H1 (cell line): Measurements from ENCODE around the gene ZFAND2B. TPM values are rescaled to one million over a fixed set of nuclear protein-coding genes. Genes with fewer than 3 reads are reported as not detected.

Source experiments
- CTCF ChIA-PET: fragments of 300-600 bp; sonication (Branson Sonifier 250); formaldehyde crosslinking; loops from one replicate; lab custom pipeline; 2021; ENCODE audit not compliant: partially characterized antibody; lab: Charles Lee
- POLR2A ChIA-PET: fragments of 300-600 bp; sonication (Branson Sonifier 250); formaldehyde crosslinking; loops from one replicate; lab custom pipeline; 2021; ENCODE audit warnings: inconsistent platforms; ENCODE audit not compliant: partially characterized antibody; lab: Charles Lee
- DNase-seq, 2 experiments: peaks; one replicate each; pipeline versions ENCODE4 v3.0.0 to v3.0.0-alpha.2; 2010 to 2022; ENCODE audit warnings: low spot score in 2 of 2, low read depth in 1 of 2, mixed read lengths in 1 of 2
- FAIRE-seq: peaks from 2 replicates; lab custom pipeline; 2011; peaks lifted over from hg19 to GRCh38; lab: Jason Lieb, UNC
- H2AFZ ChIP-seq: 2 replicates; pipeline ENCODE4 v1.8.1; 2012; ENCODE audit warnings: low read length, inconsistent platforms
- H2AK5ac ChIP-seq: 2 replicates; pipeline ENCODE4 v1.6.1; 2013; ENCODE audit warnings: low read depth, low read length
- H2BK120ac ChIP-seq: replicated peaks from 2 replicates; pipeline ENCODE3; 2013; ENCODE audit warnings: low read depth, low read length, inconsistent platforms
- H2BK12ac ChIP-seq: 2 replicates; pipeline ENCODE4 v1.6.1; 2013; ENCODE audit warnings: low read depth, low read length
- H2BK15ac ChIP-seq: 2 replicates; pipeline ENCODE4 v1.6.1; 2013; ENCODE audit warnings: low read length
- H2BK20ac ChIP-seq: 2 replicates; pipeline ENCODE4 v1.6.1; 2013; ENCODE audit warnings: low read length
- H2BK5ac ChIP-seq: 2 replicates; pipeline ENCODE4 v1.6.1; 2013; ENCODE audit warnings: low read depth, low read length
- H3K14ac ChIP-seq: 2 replicates; pipeline ENCODE4 v1.6.1; 2013; ENCODE audit warnings: inconsistent platforms; ENCODE audit not compliant: insufficient read length
- H3K18ac ChIP-seq: 2 replicates; pipeline ENCODE4 v1.6.1; 2013; ENCODE audit warnings: low read length; ENCODE audit errors: extremely low read depth
- H3K23ac ChIP-seq: 2 replicates; pipeline ENCODE4 v1.6.1; 2013; ENCODE audit warnings: inconsistent platforms; ENCODE audit not compliant: insufficient read length
- H3K23me2 ChIP-seq: 2 replicates; pipeline ENCODE4 v1.6.1; 2013; ENCODE audit warnings: low read depth, low read length
- H3K27ac ChIP-seq: 2 replicates; pipeline ENCODE4 v1.6.1; 2011; ENCODE audit warnings: low read depth, low read length, inconsistent platforms
- H3K27me3 ChIP-seq, 4 experiments: replicated peaks in 1 of 4; 1 replicate in 1 of 4; 2 replicates in 3 of 4; pipeline versions ENCODE4 v1.6.1 to v1.8.1; 2011 to 2013; ENCODE audit warnings: low read length in 3 of 4, mild to moderate bottlenecking in 3 of 4, inconsistent platforms in 2 of 4, mixed read lengths in 2 of 4, moderate library complexity in 1 of 4; ENCODE audit not compliant: control insufficient read depth in 3 of 4, insufficient read depth in 3 of 4; ENCODE audit errors: extremely low read depth in 1 of 4
- H3K36me3 ChIP-seq, 4 experiments: 2 replicates each; pipeline versions ENCODE4 v1.6.1 to v1.8.1; 2011 to 2013; ENCODE audit warnings: mild to moderate bottlenecking in 4 of 4, low read length in 3 of 4, moderate library complexity in 2 of 4, control low read depth in 1 of 4, inconsistent platforms in 1 of 4; ENCODE audit not compliant: insufficient read depth in 4 of 4, control insufficient read depth in 2 of 4
- H3K4ac ChIP-seq: replicated peaks from 2 replicates; pipeline ENCODE3; 2013; ENCODE audit warnings: low read length, low read depth, mixed read lengths, inconsistent platforms; ENCODE audit not compliant: insufficient read length
- H3K4me1 ChIP-seq, 4 experiments: replicated peaks in 1 of 4; 1 replicate in 1 of 4; 2 replicates in 3 of 4; pipeline versions ENCODE4 v1.6.1 to v1.8.1; 2011 to 2013; ENCODE audit warnings: low read length in 3 of 4, inconsistent platforms in 2 of 4, mixed read lengths in 1 of 4; ENCODE audit not compliant: insufficient read depth in 4 of 4, control insufficient read depth in 3 of 4
- H3K4me2 ChIP-seq, 2 experiments: 2 replicates each; pipeline versions ENCODE4 v1.6.1 to v1.8.1; 2011 to 2013; ENCODE audit warnings: low read depth in 2 of 2, low read length in 2 of 2, control low read depth in 1 of 2, inconsistent platforms in 1 of 2, mild to moderate bottlenecking in 1 of 2; ENCODE audit not compliant: insufficient read depth in 1 of 2
- H3K4me3 ChIP-seq, 4 experiments: fragments of 200-600, 300-600 bp in 1 of 4; sonication (generic), shearing (Covaris generic), sonication (Bioruptor Twin) in 1 of 4; 2 replicates each; pipeline versions ENCODE4 v1.5.1 to v1.8.1; 2011 to 2016; ENCODE audit warnings: low read length in 4 of 4, low read depth in 3 of 4, control low read depth in 2 of 4, inconsistent platforms in 2 of 4, mild to moderate bottlenecking in 2 of 4, mixed read lengths in 1 of 4, moderate library complexity in 1 of 4; ENCODE audit not compliant: insufficient read depth in 2 of 4; ENCODE audit errors: extremely low read depth in 1 of 4
- H3K56ac ChIP-seq: replicated peaks from 2 replicates; pipeline ENCODE3; 2013; ENCODE audit warnings: low read depth, mild to moderate bottlenecking, mixed read lengths, low read length, inconsistent platforms; ENCODE audit not compliant: insufficient read length
- H3K79me1 ChIP-seq: 2 replicates; pipeline ENCODE4 v1.6.1; 2013; ENCODE audit warnings: low read depth, low read length, control low read depth
- H3K79me2 ChIP-seq, 2 experiments: 2 replicates each; pipeline versions ENCODE4 v1.6.1 to v1.8.1; 2012 to 2013; ENCODE audit warnings: low read length in 2 of 2, mild to moderate bottlenecking in 2 of 2, inconsistent platforms in 1 of 2; ENCODE audit not compliant: insufficient read depth in 2 of 2, control insufficient read depth in 1 of 2
- H3K9ac ChIP-seq, 4 experiments: replicated peaks in 1 of 4; 1 replicate in 1 of 4; 2 replicates in 3 of 4; pipeline versions ENCODE4 v1.6.1 to v1.8.1; 2011 to 2013; ENCODE audit warnings: low read depth in 3 of 4, low read length in 3 of 4, control low read depth in 2 of 4, mild to moderate bottlenecking in 2 of 4, moderate library complexity in 2 of 4, inconsistent platforms in 1 of 4; ENCODE audit errors: extremely low read depth in 1 of 4
- H3K9me3 ChIP-seq, 2 experiments: 2 replicates each; pipeline versions ENCODE4 v1.6.1 to v1.8.1; 2012 to 2013; ENCODE audit warnings: mild to moderate bottlenecking in 2 of 2, moderate library complexity in 2 of 2, control low read depth in 1 of 2, inconsistent platforms in 1 of 2, low read depth in 1 of 2, low read length in 1 of 2, mixed read lengths in 1 of 2; ENCODE audit not compliant: insufficient read depth in 2 of 2
- H4K20me1 ChIP-seq, 2 experiments: replicated peaks in 1 of 2; 2 replicates each; pipeline versions ENCODE3 to v1.8.1; 2011 to 2013; ENCODE audit warnings: inconsistent platforms in 2 of 2, low read length in 2 of 2, mild to moderate bottlenecking in 1 of 2; ENCODE audit not compliant: insufficient read depth in 2 of 2, control insufficient read depth in 1 of 2
- H4K5ac ChIP-seq: 2 replicates; pipeline ENCODE4 v1.6.1; 2013; ENCODE audit warnings: low read length, low read depth, mixed read lengths, inconsistent platforms; ENCODE audit not compliant: insufficient read length
- H4K8ac ChIP-seq: 2 replicates; pipeline ENCODE4 v1.8.0; 2013; ENCODE audit warnings: mild to moderate bottlenecking, moderate library complexity, low read length, inconsistent platforms; ENCODE audit not compliant: insufficient read depth; ENCODE audit errors: extremely low read depth
- H4K91ac ChIP-seq: replicated peaks from 2 replicates; pipeline ENCODE3; 2013; ENCODE audit warnings: low read length, mixed read lengths, inconsistent platforms; ENCODE audit not compliant: insufficient read length
- BACH1 ChIP-seq: IDR thresholded peaks from 2 replicates; pipeline ENCODE4 v1.6.1; 2012; ENCODE audit warnings: low read length, improper control_type of control experiment
- CBX5 ChIP-seq: fragments of 300-800, 300-1000 bp; sonication (generic); IDR thresholded peaks from 2 replicates; pipeline ENCODE4 v1.7.1; 2016; ENCODE audit warnings: antibody characterized with exemption, low read length, low read depth
- CEBPB ChIP-seq: IDR thresholded peaks from 2 replicates; pipeline ENCODE4 v1.6.1; 2012; ENCODE audit warnings: low read depth, low read length
- CHD2 ChIP-seq: IDR thresholded peaks from 2 replicates; pipeline ENCODE4 v1.6.1; 2012; ENCODE audit warnings: low read length, improper control_type of control experiment
- CREB1 ChIP-seq: IDR thresholded peaks from 2 replicates; pipeline ENCODE4 v1.6.1; 2012; ENCODE audit warnings: inconsistent platforms
- HDAC2 ChIP-seq, 2 experiments: fragments of 300-600 bp in 1 of 2; sonication (generic) in 1 of 2; IDR thresholded peaks; 2 replicates each; pipeline ENCODE4 v1.6.1; 2011 to 2012; ENCODE audit warnings: low read depth in 2 of 2, low read length in 2 of 2, mild to moderate bottlenecking in 2 of 2, moderate library complexity in 2 of 2, borderline replicate concordance in 1 of 2, inconsistent platforms in 1 of 2
- JUN ChIP-seq: IDR thresholded peaks from 2 replicates; pipeline ENCODE4 v1.6.1; 2011; ENCODE audit warnings: low read depth, mild to moderate bottlenecking, improper control_type of control experiment, low read length
- PHF8 ChIP-seq: fragments of 200-600 bp; sonication (generic); conservative IDR thresholded peaks from 2 replicates; pipeline ENCODE4 v1.7.1; 2012; ENCODE audit warnings: low read depth, mild to moderate bottlenecking, inconsistent platforms, low read length, moderate library complexity
- RNF2 ChIP-seq: fragments of 200-900, 300-1000 bp; sonication (generic); IDR thresholded peaks from 2 replicates; pipeline ENCODE4 v1.7.1; 2016; ENCODE audit warnings: borderline replicate concordance, low read depth, mild to moderate bottlenecking, antibody characterized with exemption, low read length; ENCODE audit not compliant: poor library complexity, severe bottlenecking; ENCODE audit errors: missing control alignments
- RXRA ChIP-seq: IDR thresholded peaks from 2 replicates; pipeline ENCODE4 v1.6.1; 2011; ENCODE audit warnings: low read depth, mild to moderate bottlenecking, low read length, moderate library complexity; ENCODE audit not compliant: insufficient read depth
- SP1 ChIP-seq: IDR thresholded peaks from 2 replicates; pipeline ENCODE4 v1.6.1; 2011; ENCODE audit warnings: low read depth, low read length
- YY1 ChIP-seq: IDR thresholded peaks from 2 replicates; pipeline ENCODE4 v1.6.1; 2011; ENCODE audit warnings: low read depth, mild to moderate bottlenecking, low read length
- WGBS, 2 experiments: shearing (Covaris generic) in 1 of 2; methylation state at CpG; one replicate each; pipeline versions ENCODE4 v1.1.6 to v1.1.7; 2013 to 2015; ENCODE audit warnings: low lambda C conversion rate in 2 of 2, mixed read lengths in 2 of 2, inconsistent platforms in 1 of 2, low coverage in 1 of 2, missing lambda C conversion rate in 1 of 2; ENCODE audit not compliant: insufficient replicate concordance in 2 of 2, insufficient coverage in 1 of 2, insufficient read length in 1 of 2; ENCODE audit errors: extremely low coverage in 1 of 2, missing lambda C conversion rate in 1 of 2; 5-methylcytosine and 5-hydroxymethylcytosine counted together
- polyA plus RNA-seq, 7 experiments: library from polyadenylated mRNA; depleted of rRNA in 3 of 7; stranded (reverse) in 5 of 7; unstranded in 2 of 7; fragments of >200 nt in 5 of 7; fragments of 200-250 nt in 2 of 7; gene quantifications; 1 replicate in 5 of 7; 2 replicates in 1 of 7; 4 replicates in 1 of 7; pipeline versions ENCODE4 v1.2.1 to v1.2.3, GENCODE V29; 2011 to 2013; ENCODE audit warnings: missing spikeins in 2 of 7, mixed read lengths in 2 of 7
- total RNA-seq: library from RNA; stranded (reverse); fragmentation: NEBNext Ultra II Directional; extraction: Animal tissue kit (Norgen Biotek cat#: 25700); gene quantifications from 2 replicates; pipeline ENCODE4 v1.2.1, GENCODE V29; 2021
- TF ChIP-seq, protein P1 (sequence below): IDR thresholded peaks from 2 replicates; pipeline ENCODE4 v1.6.1; 2011; ENCODE audit warnings: low read depth, mild to moderate bottlenecking, low read length; ENCODE audit not compliant: insufficient read depth

Gene ZFAND2B
- total and polyA plus RNA-seq, 2 of the 8 experiments (the other 6 are each of a cell fraction or from before 2014, with no cell fraction given) = 16.0 to 17.9 TPM

- Histone ChIP-seq H3K4me1 (peaks cover 0 to 1% (median under 1%) of the 10 kb centered on the region in 4 experiments; a peak in 4 of 7 replicates), H2BK5ac (no peak overlapping the region), H2AFZ (no peak overlapping the region), H2BK15ac (no peak overlapping the region), H3K79me2 (peaks cover 0 to 4% of the 10 kb centered on the region in 2 experiments; a peak in 1 of 4 replicates), H3K27me3 (no peaks in the 10 kb centered on the region), H4K20me1 (peaks cover 0 to 2% of the 10 kb centered on the region in 2 experiments), H3K4me2 (no peak overlapping the region), H3K27ac (no peak overlapping the region), H2BK120ac (no peak overlapping the region), H4K91ac (no peak overlapping the region), H2AK5ac (no peak overlapping the region), H3K4me3 (no peak overlapping the region), H4K5ac (no peak overlapping the region), H4K8ac (no peak overlapping the region), H3K36me3 (peaks cover 6 to 37% (median 22%) of the 10 kb centered on the region in 4 experiments; a peak in 6 of 8 replicates), H3K4ac (no peak overlapping the region), H3K14ac (no peak overlapping the region), H3K23me2 (no peaks in the 10 kb centered on the region), H3K18ac (no peak overlapping the region), H3K79me1 (peaks cover under 1% of the 10 kb centered on the region; the same call in 1 of the 2 replicates), H3K9ac (no peak overlapping the region), H3K56ac (no peak overlapping the region), H3K23ac (no peak overlapping the region), H2BK12ac (no peak overlapping the region), H2BK20ac (no peak overlapping the region), H3K9me3 (no peaks in the 10 kb centered on the region)
- DNase-seq = no peak
- no peak for FAIRE-seq
- 83% methylated on average over 2 of the region's 2 CpGs; no CpG with 5 or more reads in 1 of the 2 experiments for WGBS, 2 experiments
- POLR2A ChIA-PET = interaction anchor here (1.1 to 1.2 kb wide), 2 partner anchors 9 to 19 kb away, joined by 3 read pairs; no protein-coding TSS in a partner anchor
- CTCF ChIA-PET = interaction anchor here (1.4 to 3.9 kb wide), 2 partner anchors 8 to 25 kb away, joined by 3 to 18 read pairs; no protein-coding TSS in a partner anchor
- TF ChIP-seq PHF8 (no peak), RNF2 (no peak), BACH1 (no peak), HDAC2 (IDR thresholded peaks at IDR 0.05; ENCODE audit: borderline replicate concordance in 1 of 2, low read depth in 2 of 2, low read length in 2 of 2) (no peak), YY1 (no peak), CREB1 (no peak), RXRA (no peak), CEBPB (no peak), CBX5 (no peak), JUN (no peak), CHD2 (no peak), SP1 (no peak)
- TF ChIP-seq, protein P1, sequence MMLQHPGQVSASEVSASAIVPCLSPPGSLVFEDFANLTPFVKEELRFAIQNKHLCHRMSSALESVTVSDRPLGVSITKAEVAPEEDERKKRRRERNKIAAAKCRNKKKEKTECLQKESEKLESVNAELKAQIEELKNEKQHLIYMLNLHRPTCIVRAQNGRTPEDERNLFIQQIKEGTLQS = no peak
These were observed 22.5 kb upstream of the ZFAND2B start for GRCh38 chr2:219184121-219184520.
